Lung (tissue), 12 donors: ENCODE measurements around the gene PARD6A. TPM values are rescaled to one million over a fixed set of nuclear protein-coding genes. Genes with fewer than 3 reads are reported as not detected.
A peak's percentile ranks its signal among the peaks of the same experiment; 100 is the strongest.

Experiments used
- ATAC-seq: fragments of 200-7000 bp; cut with Tn5 transposase; one replicate; pipeline ENCODE4 v1.9.1; 2020; ENCODE audit warnings: moderate number of reproducible peaks; ENCODE audit not compliant: insufficient read depth, low FRiP score
- DNase-seq, 3 donors: peaks; one replicate each; pipeline ENCODE4 v3.0.0-alpha.2; 2013 to 2017
- H3K27ac ChIP-seq, 2 donors: one replicate each; pipeline ENCODE4 v1.5.1; 2013; ENCODE audit warnings: mild to moderate bottlenecking in 2 of 2, moderate library complexity in 2 of 2, control low read depth in 1 of 2, inconsistent platforms in 1 of 2, low read depth in 1 of 2, low read length in 1 of 2
- H3K27me3 ChIP-seq, 3 donors: one replicate each; pipeline ENCODE4 v1.5.1; 2013; ENCODE audit warnings: low read length in 2 of 3; ENCODE audit not compliant: control insufficient read depth in 3 of 3, insufficient read depth in 3 of 3
- H3K36me3 ChIP-seq, 4 donors: one replicate each; pipeline ENCODE4 v1.5.1; 2013; ENCODE audit warnings: low read length in 4 of 4, mild to moderate bottlenecking in 1 of 4, moderate library complexity in 1 of 4; ENCODE audit not compliant: control insufficient read depth in 4 of 4, insufficient read depth in 4 of 4
- H3K4me1 ChIP-seq, 5 donors: one replicate each; pipeline ENCODE4 v1.5.1; 2013; ENCODE audit warnings: low read length in 5 of 5, mild to moderate bottlenecking in 2 of 5, moderate library complexity in 1 of 5; ENCODE audit not compliant: control insufficient read depth in 5 of 5, insufficient read depth in 5 of 5
- H3K4me3 ChIP-seq: one replicate; pipeline ENCODE4 v1.5.1; 2013; ENCODE audit warnings: mild to moderate bottlenecking, control low read depth, moderate library complexity
- H3K9ac ChIP-seq, 2 donors: one replicate each; pipeline ENCODE4 v1.5.1; 2013; ENCODE audit warnings: low read length in 2 of 2, control low read depth in 1 of 2; ENCODE audit not compliant: insufficient read depth in 1 of 2
- H3K9me3 ChIP-seq, 4 donors: one replicate each; pipeline ENCODE4 v1.5.1; 2013; ENCODE audit warnings: low read length in 3 of 4, mild to moderate bottlenecking in 1 of 4, moderate library complexity in 1 of 4; ENCODE audit not compliant: control insufficient read depth in 4 of 4, insufficient read depth in 3 of 4
- WGBS, 2 donors: extraction: QIAGEN DNeasy Blood & Tissue Kit; methylation state at CpG; one replicate each; pipeline ENCODE4 v1.1.7; 2013; 5-methylcytosine and 5-hydroxymethylcytosine counted together
- polyA plus RNA-seq, 2 donors: library from polyadenylated mRNA; stranded (reverse); fragments of 200-250 nt; gene quantifications; one replicate each; pipeline ENCODE4 v1.2.1, GENCODE V29; 2013
- total RNA-seq, 2 donors: library from RNA; depleted of rRNA in 1 of 2; stranded (reverse); fragments of >200 nt in 1 of 2; gene quantifications; one replicate each; pipeline ENCODE4 v1.2.1, GENCODE V29; 2014 to 2021
- TF ChIP-seq, protein P1 (sequence below): IDR thresholded peaks from 2 replicates; pipeline ENCODE4 v1.5.1; 2012; ENCODE audit warnings: mild to moderate bottlenecking; ENCODE audit errors: control extremely low read depth, extremely low read depth
- donor health status: control.
- donor health status: control.
- donor health status: Bipolar disorder and iron deficiency.
- donor health status: healthy.
- donor health status: DM: yes; HTN: yes; CAD: no.

PARD6A gene
- total and polyA plus RNA-seq, 4 donors, result 1.4 to 6.2 (median 4.7) TPM

GRCh38 chr16:67675579-67675935, 14.8 kb downstream of the PARD6A start:
- Histone ChIP-seq H3K27ac (peak overlapping the region in 1 of 2 donors; percentile 7), H3K4me1 (peaks cover 0 to 20% (median 17%) of the 10 kb centered on the region in 5 donors), H3K9ac (no peak overlapping the region), H3K9me3 (no peaks in the 10 kb centered on the region), H3K36me3 (peaks cover 0 to 13% (median 1%) of the 10 kb centered on the region in 4 donors), H3K4me3 (no peak overlapping the region), H3K27me3 (no peaks in the 10 kb centered on the region)
- 95 to 97% methylated on average over 17 of the region's 17 CpGs for WGBS, 2 donors
- DNase-seq (no peak), ATAC-seq (no peak)
- TF ChIP-seq, protein P1, sequence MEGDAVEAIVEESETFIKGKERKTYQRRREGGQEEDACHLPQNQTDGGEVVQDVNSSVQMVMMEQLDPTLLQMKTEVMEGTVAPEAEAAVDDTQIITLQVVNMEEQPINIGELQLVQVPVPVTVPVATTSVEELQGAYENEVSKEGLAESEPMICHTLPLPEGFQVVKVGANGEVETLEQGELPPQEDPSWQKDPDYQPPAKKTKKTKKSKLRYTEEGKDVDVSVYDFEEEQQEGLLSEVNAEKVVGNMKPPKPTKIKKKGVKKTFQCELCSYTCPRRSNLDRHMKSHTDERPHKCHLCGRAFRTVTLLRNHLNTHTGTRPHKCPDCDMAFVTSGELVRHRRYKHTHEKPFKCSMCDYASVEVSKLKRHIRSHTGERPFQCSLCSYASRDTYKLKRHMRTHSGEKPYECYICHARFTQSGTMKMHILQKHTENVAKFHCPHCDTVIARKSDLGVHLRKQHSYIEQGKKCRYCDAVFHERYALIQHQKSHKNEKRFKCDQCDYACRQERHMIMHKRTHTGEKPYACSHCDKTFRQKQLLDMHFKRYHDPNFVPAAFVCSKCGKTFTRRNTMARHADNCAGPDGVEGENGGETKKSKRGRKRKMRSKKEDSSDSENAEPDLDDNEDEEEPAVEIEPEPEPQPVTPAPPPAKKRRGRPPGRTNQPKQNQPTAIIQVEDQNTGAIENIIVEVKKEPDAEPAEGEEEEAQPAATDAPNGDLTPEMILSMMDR, result no peak

- Histone ChIP-seq H3K27me3 (no peaks in the 10 kb centered on the region), H3K4me3 (no peak overlapping the region), H3K4me1 (peaks cover 0 to 20% (median 17%) of the 10 kb centered on the region in 5 donors), H3K36me3 (peaks cover 0 to 15% (median 1%) of the 10 kb centered on the region in 4 donors), H3K27ac (peak overlapping the region in 1 of 2 donors; percentile 7), H3K9me3 (no peaks in the 10 kb centered on the region), H3K9ac (no peak overlapping the region)
- no peak for ATAC-seq
- TF ChIP-seq, protein P1, result no peak
- no peak for DNase-seq
- 96 to 98% methylated on average over 7 of the region's 7 CpGs for WGBS, 2 donors
Observed at GRCh38 chr16:67675999-67676398, 15.2 kb downstream of the PARD6A start.

- Histone ChIP-seq H3K9ac (no peak overlapping the region), H3K27me3 (no peaks in the 10 kb centered on the region), H3K4me3 (no peak overlapping the region), H3K27ac (no peak overlapping the region), H3K36me3 (peaks cover 0 to 16% (median 1%) of the 10 kb centered on the region in 4 donors), H3K4me1 (peaks cover 0 to 21% (median 17%) of the 10 kb centered on the region in 5 donors), H3K9me3 (no peaks in the 10 kb centered on the region)
- ATAC-seq, result no peak
- WGBS, 2 donors, result 57 to 63% methylated on average over 4 of the region's 4 CpGs
- TF ChIP-seq, protein P1, result no peak
- no peak for DNase-seq
Observed at GRCh38 chr16:67676516-67676915, 15.8 kb downstream of the PARD6A start.

GRCh38 chr16:67676939-67677338, 16.2 kb downstream of the PARD6A start:
- H3K27ac ChIP-seq, result no peak overlapping the region
- 71 to 84% methylated on average over 8 of the region's 8 CpGs for WGBS, 2 donors
- ATAC-seq, result no peak
- no peaks in the 10 kb centered on the region for H3K27me3 ChIP-seq
- no peak for DNase-seq
- H3K4me3 ChIP-seq, result no peak overlapping the region
- H3K9me3 ChIP-seq, result no peaks in the 10 kb centered on the region
- TF ChIP-seq, protein P1, result no peak
- peaks cover 0 to 21% (median 17%) of the 10 kb centered on the region in 5 donors for H3K4me1 ChIP-seq
- no peak overlapping the region for H3K9ac ChIP-seq
- H3K36me3 ChIP-seq, result peaks cover 0 to 18% (median 1%) of the 10 kb centered on the region in 4 donors
